IPS-15b (cell line): ENCODE measurements around the gene CACNA1C.
"Not testable (repeated sequence)": the region's sequence is repeated elsewhere in the genome, so short reads cannot be mapped to it uniquely, and the experiment has no call there.

Experiments
- H3K27me3 ChIP-seq: one replicate; pipeline ENCODE4 v1.6.1; 2013; ENCODE audit warnings: low read length; ENCODE audit not compliant: control insufficient read depth, insufficient read depth
- H3K36me3 ChIP-seq: one replicate; pipeline ENCODE4 v1.6.1; 2013; ENCODE audit warnings: low read length; ENCODE audit not compliant: control insufficient read depth, insufficient read depth
- H3K4me1 ChIP-seq: one replicate; pipeline ENCODE4 v1.6.1; 2013; ENCODE audit warnings: mild to moderate bottlenecking, low read length; ENCODE audit not compliant: control insufficient read depth, insufficient read depth
- H3K4me3 ChIP-seq: one replicate; pipeline ENCODE4 v1.5.1; 2013; ENCODE audit warnings: low read depth, low read length
- H3K9ac ChIP-seq: one replicate; pipeline ENCODE4 v1.6.1; 2013; ENCODE audit warnings: low read depth, mild to moderate bottlenecking, low read length
- H3K9me3 ChIP-seq: one replicate; pipeline ENCODE4 v1.6.1; 2013; ENCODE audit warnings: mild to moderate bottlenecking, low read length; ENCODE audit not compliant: control insufficient read depth, insufficient read depth

CACNA1C gene

DNA sequence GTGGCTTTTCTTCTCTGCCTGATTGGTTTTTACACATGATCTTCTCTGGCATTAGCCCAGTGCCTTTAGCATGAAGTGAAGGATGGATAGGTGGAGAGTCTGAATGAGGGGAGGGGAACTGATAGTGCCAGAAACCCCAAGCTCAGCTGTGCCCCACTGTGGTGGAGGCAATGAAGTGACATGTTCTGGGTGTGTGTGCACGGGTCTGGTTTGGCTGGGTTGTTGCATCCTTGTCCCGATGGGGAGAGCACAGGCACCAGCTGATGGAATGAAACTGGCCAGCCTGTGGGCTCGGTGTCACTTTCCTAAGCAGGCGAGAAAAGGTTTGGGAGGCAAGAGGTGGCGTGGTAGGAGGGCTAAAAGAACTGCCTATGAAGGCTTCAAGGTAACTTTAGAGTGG, 65.3 kb downstream of the CACNA1C start:
- no peak overlapping the region for H3K9ac ChIP-seq
- H3K36me3 ChIP-seq = no peaks in the 10 kb centered on the region
- no peaks in the 10 kb centered on the region for H3K4me1 ChIP-seq
- no peak overlapping the region for H3K4me3 ChIP-seq
- H3K9me3 ChIP-seq = no peaks in the 10 kb centered on the region
- H3K27me3 ChIP-seq = no peaks in the 10 kb centered on the region

DNA sequence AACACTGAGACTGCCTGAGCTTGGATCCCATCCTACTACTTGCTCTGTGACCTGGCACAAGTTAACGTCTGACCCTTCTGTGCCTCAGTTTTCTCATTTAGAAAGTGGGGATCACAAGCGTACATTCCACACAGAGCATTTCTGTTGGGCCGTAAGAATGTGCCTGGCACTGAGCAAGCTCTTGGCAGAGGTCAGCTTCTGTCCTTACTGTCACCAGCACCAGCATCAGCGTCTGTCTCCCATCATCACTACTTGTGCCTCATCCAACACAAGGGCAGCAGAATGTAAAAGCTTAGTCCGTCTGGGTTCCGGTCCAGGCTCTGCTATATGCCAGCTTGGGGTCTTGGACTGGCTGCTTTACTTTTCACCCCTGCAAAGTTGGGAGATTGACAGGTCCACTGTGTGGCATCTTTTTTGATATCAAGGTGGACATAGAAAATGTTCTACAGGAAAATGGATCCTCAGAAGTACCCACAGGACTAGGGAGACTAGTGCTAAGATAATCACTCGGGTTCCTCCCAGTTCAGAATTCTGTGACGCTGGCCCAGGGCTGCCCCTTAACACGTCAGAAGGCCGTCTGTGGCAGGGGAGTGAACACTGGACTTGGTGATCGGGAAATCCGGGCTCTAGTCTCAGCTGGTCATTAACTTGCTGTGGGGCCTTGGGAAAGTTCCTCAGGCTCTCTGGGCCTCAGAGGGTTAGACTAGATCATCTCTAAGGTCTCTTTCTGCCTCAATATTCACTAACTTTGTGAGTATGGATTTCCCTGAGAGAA, 65.9 kb downstream of the CACNA1C start:
- H3K4me3 ChIP-seq = no peak overlapping the region
- H3K27me3 ChIP-seq = no peaks in the 10 kb centered on the region
- no peaks in the 10 kb centered on the region for H3K9me3 ChIP-seq
- no peak overlapping the region for H3K9ac ChIP-seq
- no peaks in the 10 kb centered on the region for H3K36me3 ChIP-seq
- H3K4me1 ChIP-seq = no peaks in the 10 kb centered on the region

DNA sequence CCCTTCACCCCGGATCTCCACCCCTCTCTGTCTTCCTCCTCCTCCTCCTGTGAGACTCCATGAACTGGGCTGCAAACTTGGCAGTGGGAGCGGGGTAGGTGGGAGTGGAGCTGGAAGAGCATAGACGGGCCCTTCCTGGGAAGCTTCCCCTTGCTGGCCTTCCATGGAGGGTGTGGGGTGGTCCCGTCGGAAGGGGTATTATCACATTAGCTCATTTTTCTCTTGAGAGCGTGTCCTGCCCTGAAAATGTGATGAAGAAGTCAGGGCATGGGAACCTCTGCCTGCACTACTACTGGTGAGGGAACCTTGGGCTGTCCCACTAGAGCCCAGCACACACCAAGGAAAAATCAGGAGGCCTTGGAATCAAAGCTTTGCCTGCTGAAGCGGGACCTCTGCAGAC, 66.5 kb downstream of the CACNA1C start:
- no peaks in the 10 kb centered on the region for H3K36me3 ChIP-seq
- no peak overlapping the region for H3K9ac ChIP-seq
- H3K27me3 ChIP-seq = no peaks in the 10 kb centered on the region
- H3K4me1 ChIP-seq = no peaks in the 10 kb centered on the region
- H3K9me3 ChIP-seq = no peaks in the 10 kb centered on the region
- no peak overlapping the region for H3K4me3 ChIP-seq

DNA sequence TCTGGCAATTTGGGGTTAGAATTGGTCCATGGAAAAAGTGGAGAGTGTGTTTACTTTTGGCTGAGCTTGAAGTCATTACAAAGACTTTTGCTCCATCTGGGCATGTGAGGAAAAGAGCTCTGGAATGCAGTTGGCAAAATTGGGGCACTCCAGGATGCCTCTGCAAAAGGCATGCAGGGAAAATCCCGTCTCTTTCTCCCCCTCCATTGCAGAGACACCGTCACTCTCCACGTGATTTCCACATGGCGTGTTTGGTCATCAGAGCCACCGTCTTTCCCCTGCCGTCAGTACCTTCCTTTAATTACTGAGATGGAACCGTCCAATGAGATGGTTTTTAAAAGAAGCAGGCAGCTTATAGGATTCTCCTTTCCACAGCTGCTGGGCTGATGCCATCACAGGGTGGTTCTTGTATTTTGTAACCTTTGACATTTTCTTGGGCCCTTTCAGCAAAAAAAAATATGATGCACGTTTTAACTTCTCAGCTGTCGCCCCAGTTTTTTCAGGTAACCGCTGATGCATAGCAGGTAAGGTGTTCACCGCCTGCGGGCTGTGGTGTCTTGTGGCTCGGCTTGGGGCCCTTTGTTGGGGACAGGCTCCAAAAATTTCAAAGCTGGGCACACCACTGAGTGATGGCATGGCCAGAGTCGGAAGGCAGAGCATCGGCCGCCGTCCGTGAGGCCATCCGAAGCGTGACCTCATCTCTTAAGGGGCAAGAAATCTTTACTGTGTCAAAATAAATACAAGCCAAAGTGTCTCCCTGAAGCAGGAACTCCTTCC, 68.4 kb downstream of the CACNA1C start:
- Histone ChIP-seq H3K9me3 (no peaks in the 10 kb centered on the region), H3K36me3 (no peaks in the 10 kb centered on the region), H3K4me1 (no peaks in the 10 kb centered on the region), H3K9ac (no peak overlapping the region), H3K4me3 (no peak overlapping the region), H3K27me3 (no peaks in the 10 kb centered on the region)

DNA sequence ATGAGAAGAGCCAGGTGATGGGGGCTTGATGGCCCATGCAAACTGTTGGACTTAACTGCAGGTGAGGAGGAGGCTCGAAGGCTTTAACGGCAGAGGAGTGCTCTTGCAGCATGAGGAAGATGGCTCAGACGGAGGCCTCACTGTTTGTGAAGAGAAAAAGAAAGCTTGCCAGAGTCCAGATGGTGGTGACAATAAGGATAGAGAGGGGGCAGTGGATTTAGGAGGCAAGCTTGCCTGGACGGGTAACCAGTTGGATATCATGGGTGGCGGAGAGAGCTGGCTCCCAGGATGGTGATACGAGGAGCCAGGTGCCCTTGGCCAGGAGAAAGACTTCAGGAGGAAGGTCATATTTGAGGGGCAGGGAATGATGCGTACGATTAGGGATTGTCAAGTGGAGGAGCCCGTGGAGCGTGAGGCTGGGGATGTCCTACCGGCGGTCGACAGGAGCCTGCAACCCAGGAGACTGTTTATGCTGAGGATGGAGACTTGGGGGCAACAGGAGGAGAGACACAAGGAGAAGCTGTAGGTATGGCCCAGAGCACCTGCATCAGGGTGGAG, 71.8 kb downstream of the CACNA1C start:
- Histone ChIP-seq H3K9ac (no peak overlapping the region), H3K4me3 (no peak overlapping the region), H3K27me3 (no peaks in the 10 kb centered on the region), H3K36me3 (no peaks in the 10 kb centered on the region), H3K4me1 (no peaks in the 10 kb centered on the region), H3K9me3 (no peaks in the 10 kb centered on the region)

DNA sequence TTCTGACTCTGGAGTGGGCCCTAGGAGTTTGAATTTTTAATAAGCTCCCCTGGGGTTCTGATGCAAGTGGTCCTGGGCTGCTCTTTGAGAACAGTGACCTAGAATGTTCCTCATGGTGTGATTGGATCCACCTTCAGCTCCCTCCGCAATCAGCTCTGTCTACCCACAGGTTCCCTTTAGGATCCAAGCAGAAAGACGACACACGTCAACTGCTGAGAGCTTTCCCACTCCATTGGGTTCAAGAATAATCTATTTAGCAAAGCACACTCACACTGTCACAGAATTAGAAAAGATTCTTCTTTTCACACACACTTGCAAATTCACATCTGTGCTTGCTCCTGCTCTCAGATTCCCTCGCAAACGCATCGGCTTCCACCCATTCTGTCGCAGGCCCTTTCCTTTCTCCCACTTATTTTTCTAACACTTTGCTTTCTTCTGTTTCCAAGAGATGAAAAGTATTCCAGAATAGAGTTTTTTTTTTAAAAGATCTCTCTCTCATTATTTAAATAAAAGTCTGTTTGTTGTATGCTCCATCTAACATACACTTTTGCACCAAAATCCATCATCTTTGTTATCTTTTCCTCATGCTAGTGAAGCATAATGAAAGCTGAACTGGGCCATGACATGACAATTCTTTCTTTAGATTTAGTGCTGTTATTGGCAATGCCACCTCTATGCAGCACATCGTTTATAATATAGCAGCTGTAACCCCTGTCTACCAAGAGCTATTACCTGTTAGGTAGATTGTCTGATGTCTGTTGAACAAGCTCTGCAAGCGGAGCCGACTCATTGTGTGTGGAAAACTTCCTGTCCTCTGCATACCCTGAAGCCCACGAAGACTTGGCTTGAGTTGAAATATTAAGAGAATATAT, 73.1 kb downstream of the CACNA1C start:
- Histone ChIP-seq H3K9me3 (no peaks in the 10 kb centered on the region), H3K36me3 (no peaks in the 10 kb centered on the region), H3K9ac (no peak overlapping the region), H3K4me3 (no peak overlapping the region), H3K27me3 (no peaks in the 10 kb centered on the region), H3K4me1 (no peaks in the 10 kb centered on the region)

DNA sequence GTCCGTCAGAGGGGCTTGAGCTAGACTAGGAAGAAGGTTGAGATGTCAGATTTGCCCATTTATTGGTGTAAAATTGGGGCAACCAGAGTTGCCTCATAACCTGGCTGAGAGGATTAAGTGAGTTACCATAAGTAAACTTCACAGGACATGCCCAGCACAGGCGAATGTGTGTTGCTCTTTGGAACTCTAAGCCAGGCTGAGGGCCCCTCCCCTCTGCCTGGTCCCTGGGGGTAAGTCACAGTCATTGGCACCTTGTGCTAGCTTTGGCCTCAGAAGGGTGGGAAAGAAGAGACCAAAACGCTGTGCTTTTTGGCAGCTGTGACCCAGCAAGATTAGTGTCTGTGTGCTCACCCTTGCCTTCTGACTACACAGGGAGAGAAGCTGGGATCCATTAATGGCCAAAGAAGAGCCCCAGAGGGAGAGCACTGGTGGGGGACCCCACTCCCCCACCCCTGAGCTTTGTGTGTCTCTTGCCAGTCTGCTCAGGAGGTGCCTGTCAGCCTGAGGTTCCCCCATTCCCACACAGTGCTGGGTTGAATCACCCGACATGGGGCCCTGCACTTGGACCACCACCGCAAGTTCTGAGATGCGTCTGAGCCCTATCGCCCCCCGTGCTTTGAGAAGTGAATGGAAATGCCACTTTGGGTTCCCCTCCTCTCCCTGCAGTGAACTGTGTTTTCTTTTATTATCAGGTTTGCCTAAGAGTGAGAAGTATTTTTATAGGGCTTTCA, 74.1 kb downstream of the CACNA1C start:
- no peaks in the 10 kb centered on the region for H3K36me3 ChIP-seq

DNA sequence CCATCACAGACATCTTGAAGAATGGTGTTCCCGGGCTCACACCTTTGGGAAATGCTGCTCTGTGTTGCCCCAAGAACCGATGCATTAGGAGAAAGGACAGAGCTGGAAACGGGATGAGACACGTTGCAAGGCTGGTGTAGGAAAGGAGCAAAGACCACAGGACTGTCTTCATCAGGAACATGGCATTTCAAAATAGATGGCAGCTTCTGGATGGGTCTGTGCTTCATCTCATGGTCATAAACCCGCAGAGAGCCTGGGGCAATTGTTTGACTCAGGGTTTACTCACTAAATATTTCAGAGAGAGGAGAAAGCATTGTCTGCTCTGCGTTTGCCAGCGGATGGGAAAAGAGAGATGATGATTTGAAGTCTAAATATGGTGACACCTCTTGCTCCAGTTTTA, 76.3 kb downstream of the CACNA1C start:
- Histone ChIP-seq H3K36me3 (no peaks in the 10 kb centered on the region), H3K9me3 (no peaks in the 10 kb centered on the region), H3K4me3 (no peak overlapping the region), H3K4me1 (no peaks in the 10 kb centered on the region), H3K9ac (no peak overlapping the region), H3K27me3 (no peaks in the 10 kb centered on the region)

More for the DNA sequence above, 74.1 kb downstream of the CACNA1C start:
- no peak overlapping the region for H3K4me3 ChIP-seq
- no peaks in the 10 kb centered on the region for H3K27me3 ChIP-seq
- no peaks in the 10 kb centered on the region for H3K9me3 ChIP-seq
- H3K9ac ChIP-seq = no peak overlapping the region
- no peaks in the 10 kb centered on the region for H3K4me1 ChIP-seq

DNA sequence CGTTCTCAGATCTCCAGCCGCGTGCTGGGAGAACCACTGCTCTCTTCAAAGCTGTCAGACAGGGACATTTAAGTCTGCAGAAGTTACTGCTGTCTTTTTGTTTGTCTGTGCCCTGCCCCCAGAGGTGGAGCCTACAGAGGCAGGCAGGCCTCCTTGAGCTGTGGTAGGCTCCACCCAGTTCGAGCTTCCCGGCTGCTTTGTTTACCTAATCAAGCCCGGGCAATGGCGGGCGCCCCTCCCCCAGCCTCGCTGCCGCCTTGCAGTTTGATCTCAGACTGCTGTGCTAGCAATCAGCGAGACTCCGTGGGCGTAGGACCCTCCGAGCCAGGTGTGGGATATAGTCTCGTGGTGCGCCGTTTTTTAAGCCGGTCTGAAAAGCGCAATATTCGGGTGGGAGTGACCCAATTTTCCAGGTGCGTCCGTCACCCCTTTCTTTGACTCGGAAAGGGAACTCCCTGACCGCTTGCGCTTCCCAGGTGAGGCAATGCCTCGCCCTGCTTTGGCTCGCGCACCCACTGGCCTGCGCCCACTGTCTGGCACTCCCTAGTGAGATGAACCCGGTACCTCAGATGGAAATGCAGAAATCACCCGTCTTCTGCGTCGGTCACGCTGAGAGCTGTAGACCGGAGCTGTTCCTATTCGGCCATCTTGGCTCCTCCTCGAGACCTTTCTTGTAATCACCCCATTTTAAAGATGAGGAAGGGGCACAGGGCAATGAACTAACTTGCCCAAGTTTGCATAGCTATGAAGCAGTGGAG, 83.1 kb downstream of the CACNA1C start:
- H3K27me3 ChIP-seq, H3K4me3 ChIP-seq, H3K36me3 ChIP-seq, H3K9ac ChIP-seq, H3K4me1 ChIP-seq, H3K9me3 ChIP-seq: not testable (repeated sequence)

DNA sequence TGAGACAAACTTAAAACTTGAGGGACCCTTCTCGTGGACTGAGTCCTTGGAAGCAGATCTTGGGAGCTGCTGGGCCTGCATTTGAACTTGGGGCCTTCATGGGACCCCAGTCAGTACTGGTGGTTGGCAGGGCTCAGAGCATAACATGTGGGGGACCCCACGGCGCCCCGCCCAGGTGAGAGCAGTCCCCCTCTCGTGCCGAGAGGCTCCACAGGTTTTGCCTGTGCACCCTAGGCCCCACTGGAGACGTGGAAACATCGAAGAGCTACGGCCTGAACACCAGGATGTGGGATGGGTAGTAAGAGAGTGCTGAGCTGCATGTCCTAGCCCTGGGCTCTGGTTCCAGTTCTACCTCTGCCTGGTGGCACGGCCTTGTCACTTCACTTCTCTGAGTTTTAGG, 84.1 kb downstream of the CACNA1C start:
- no peaks in the 10 kb centered on the region for H3K9me3 ChIP-seq
- no peaks in the 10 kb centered on the region for H3K27me3 ChIP-seq
- no peak overlapping the region for H3K9ac ChIP-seq
- H3K36me3 ChIP-seq = no peaks in the 10 kb centered on the region
- H3K4me1 ChIP-seq = no peaks in the 10 kb centered on the region
- no peak overlapping the region for H3K4me3 ChIP-seq
